GM19395 (cell line): Measurements from ENCODE around the gene PPP2R5C.
A peak's percentile ranks its signal among the peaks of the same experiment; 100 is the strongest.
"Not testable (repeated sequence)": the region's sequence is repeated elsewhere in the genome, so short reads cannot be mapped to it uniquely, and the experiment has no call there.

Source experiments
- ATAC-seq: cut with Tn5 transposase; IDR thresholded peaks from one replicate; pipeline ENCODE4 v1.9.1; 2021; ENCODE audit warnings: mild to moderate bottlenecking, moderate library complexity; ENCODE audit not compliant: unreplicated experiment

PPP2R5C gene

GRCh38 chr14:101761032-101761880 is at the start of gene PPP2R5C:
PPP2R5C (plus strand) TSS chr14:101761709; CDS start chr14:101761894, 185 bp downstream.
- ATAC-seq, result peak; percentile 53

GRCh38 chr14:101711857-101712233 is 49.7 kb upstream of the PPP2R5C start:
- not testable (repeated sequence) for ATAC-seq

- ATAC-seq, result not testable (repeated sequence)
Observed at GRCh38 chr14:101712341-101712740, 49.2 kb upstream of the PPP2R5C start.

GRCh38 chr14:101713091-101713490 is 48.4 kb upstream of the PPP2R5C start:
- ATAC-seq, result not testable (repeated sequence)

- ATAC-seq, result no peak
Observed at GRCh38 chr14:101713621-101714349, 47.7 kb upstream of the PPP2R5C start.

- no peak for ATAC-seq
Observed at GRCh38 chr14:101714394-101714793, 47.1 kb upstream of the PPP2R5C start.

- no peak for ATAC-seq
Observed at GRCh38 chr14:101715210-101716076, 46.1 kb upstream of the PPP2R5C start.

- no peak for ATAC-seq
Observed at GRCh38 chr14:101716077-101716950, 45.2 kb upstream of the PPP2R5C start.

- no peak for ATAC-seq
Observed at GRCh38 chr14:101716956-101717662, 44.4 kb upstream of the PPP2R5C start.

- no peak for ATAC-seq
Observed at GRCh38 chr14:101717663-101718490, 43.6 kb upstream of the PPP2R5C start.

- ATAC-seq, result no peak
Observed at GRCh38 chr14:101719045-101719645, 42.4 kb upstream of the PPP2R5C start.

GRCh38 chr14:101719708-101720107 is 41.8 kb upstream of the PPP2R5C start:
- ATAC-seq, result no peak

- no peak for ATAC-seq
Observed at GRCh38 chr14:101721111-101721510, 40.4 kb upstream of the PPP2R5C start.

GRCh38 chr14:101721951-101722661 is 39.4 kb upstream of the PPP2R5C start:
- ATAC-seq, result no peak

GRCh38 chr14:101723061-101723595 is 38.4 kb upstream of the PPP2R5C start:
- no peak for ATAC-seq

GRCh38 chr14:101725652-101726051 is 35.9 kb upstream of the PPP2R5C start:
- not testable (repeated sequence) for ATAC-seq

GRCh38 chr14:101726295-101726953 is 35.1 kb upstream of the PPP2R5C start:
- ATAC-seq, result no peak
